Liver (tissue), 9 donors: ENCODE results near the gene RBM33. TPM values are rescaled to one million over a fixed set of nuclear protein-coding genes. Genes with fewer than 3 reads are reported as not detected.

Experiments
- DNase-seq: peaks from one replicate; pipeline ENCODE4 v3.0.0-alpha.2; 2017; ENCODE audit warnings: low spot score
- H3K27ac ChIP-seq, 2 donors: one replicate each; pipeline ENCODE4 v1.7.0; 2013; ENCODE audit warnings: inconsistent platforms in 2 of 2, low read length in 2 of 2, control low read depth in 1 of 2, low read depth in 1 of 2, mild to moderate bottlenecking in 1 of 2
- H3K27me3 ChIP-seq, 4 donors: one replicate each; pipeline versions ENCODE4 v1.6.1 to v1.7.0; 2013; ENCODE audit warnings: low read length in 3 of 4, inconsistent platforms in 1 of 4, mild to moderate bottlenecking in 1 of 4, moderate library complexity in 1 of 4; ENCODE audit not compliant: control insufficient read depth in 4 of 4, insufficient read depth in 4 of 4
- H3K36me3 ChIP-seq, 4 donors: one replicate each; pipeline versions ENCODE4 v1.6.1 to v1.7.0; 2013; ENCODE audit warnings: low read length in 3 of 4, mild to moderate bottlenecking in 3 of 4, low read depth in 1 of 4, moderate library complexity in 1 of 4; ENCODE audit not compliant: control insufficient read depth in 4 of 4, insufficient read depth in 3 of 4
- H3K4me1 ChIP-seq, 4 donors: one replicate each; pipeline versions ENCODE4 v1.6.1 to v1.7.0; 2013; ENCODE audit warnings: low read length in 3 of 4, mild to moderate bottlenecking in 3 of 4, moderate library complexity in 1 of 4; ENCODE audit not compliant: control insufficient read depth in 4 of 4, insufficient read depth in 4 of 4
- H3K4me3 ChIP-seq, 3 donors: one replicate each; pipeline versions ENCODE4 v1.6.1 to v1.7.0; 2013; ENCODE audit warnings: low read length in 3 of 3, control low read depth in 1 of 3, low read depth in 1 of 3, mild to moderate bottlenecking in 1 of 3
- H3K9ac ChIP-seq, 2 donors: one replicate each; pipeline ENCODE4 v1.7.0; 2013; ENCODE audit warnings: low read length in 2 of 2, mild to moderate bottlenecking in 2 of 2, moderate library complexity in 2 of 2, control low read depth in 1 of 2, low read depth in 1 of 2
- H3K9me3 ChIP-seq, 4 donors: one replicate each; pipeline versions ENCODE4 v1.6.1 to v1.7.0; 2013; ENCODE audit warnings: low read length in 3 of 4; ENCODE audit not compliant: control insufficient read depth in 4 of 4
- CTCF ChIP-seq: fragments of 150-350 bp; IDR thresholded peaks from 2 replicates; pipeline ENCODE4 v1.5.1; 2017; ENCODE audit warnings: improper control_type of control experiment, low read depth, low read length; ENCODE audit not compliant: missing input control
- EGR1 ChIP-seq, 2 donors: IDR thresholded peaks; 2 replicates each; pipeline ENCODE4 v1.6.1; 2016 to 2018; ENCODE audit warnings: antibody characterized with exemption in 2 of 2, low read depth in 2 of 2
- FOXA1 ChIP-seq: IDR thresholded peaks from 2 replicates; pipeline ENCODE4 v1.6.1; 2016; ENCODE audit warnings: antibody characterized with exemption
- FOXA2 ChIP-seq: IDR thresholded peaks from 2 replicates; pipeline ENCODE4 v1.6.1; 2016; ENCODE audit warnings: antibody characterized with exemption
- GABPA ChIP-seq, 2 donors: IDR thresholded peaks in 1 of 2; conservative IDR thresholded peaks in 1 of 2; 2 replicates each; pipeline ENCODE4 v1.6.1; 2016; ENCODE audit warnings: antibody characterized with exemption in 2 of 2, mild to moderate bottlenecking in 1 of 2, moderate library complexity in 1 of 2
- HNF4A ChIP-seq, 2 donors: conservative IDR thresholded peaks; 2 replicates each; pipeline ENCODE4 v1.6.1; 2016; ENCODE audit warnings: antibody characterized with exemption in 2 of 2, mild to moderate bottlenecking in 2 of 2
- HNF4G ChIP-seq: IDR thresholded peaks from 2 replicates; pipeline ENCODE4 v1.6.1; 2016; ENCODE audit warnings: antibody characterized with exemption
- JUND ChIP-seq, 2 donors: IDR thresholded peaks; 2 replicates each; pipeline ENCODE4 v1.6.1; 2016; ENCODE audit warnings: antibody characterized with exemption in 2 of 2
- RAD21 ChIP-seq, 2 donors: IDR thresholded peaks; 2 replicates each; pipeline ENCODE4 v1.6.1; 2016; ENCODE audit warnings: antibody characterized with exemption in 2 of 2, mild to moderate bottlenecking in 2 of 2
- RXRA ChIP-seq, 2 donors: IDR thresholded peaks; 2 replicates each; pipeline ENCODE4 v1.6.1; 2017 to 2018; ENCODE audit warnings: antibody characterized with exemption in 2 of 2, mild to moderate bottlenecking in 1 of 2
- SP1 ChIP-seq: IDR thresholded peaks from 2 replicates; pipeline ENCODE4 v1.6.1; 2018; ENCODE audit warnings: antibody characterized with exemption, mild to moderate bottlenecking
- TAF1 ChIP-seq: conservative IDR thresholded peaks from 2 replicates; pipeline ENCODE4 v1.6.1; 2016; ENCODE audit warnings: antibody characterized with exemption, mild to moderate bottlenecking
- YY1 ChIP-seq: IDR thresholded peaks from 2 replicates; pipeline ENCODE4 v1.6.1; 2016; ENCODE audit warnings: antibody characterized with exemption, mild to moderate bottlenecking
- ZBTB33 ChIP-seq: IDR thresholded peaks from 2 replicates; pipeline ENCODE4 v1.6.1; 2016; ENCODE audit warnings: antibody characterized with exemption
- WGBS: extraction: QIAGEN DNeasy Blood & Tissue Kit; methylation state at CpG from one replicate; pipeline ENCODE4 v1.1.7; 2013; 5-methylcytosine and 5-hydroxymethylcytosine counted together
- polyA plus RNA-seq, 2 donors: library from polyadenylated mRNA; stranded (reverse) in 1 of 2; unstranded in 1 of 2; fragments of 200-250 nt in 1 of 2; fragments of >200 nt in 1 of 2; fragmentation: Nextera tagmentation in 1 of 2; extraction: Ambion mirVana in 1 of 2; gene quantifications; one replicate each; pipeline versions ENCODE4 v1.2.1 to v1.2.3, GENCODE V29; 2013 to 2015
- total RNA-seq, 2 donors: library from RNA; depleted of rRNA; stranded (reverse); fragments of >200 nt; gene quantifications; one replicate each; pipeline ENCODE4 v1.2.3, GENCODE V29; 2014
- TF ChIP-seq, protein P1 (sequence below): IDR thresholded peaks from 2 replicates; pipeline ENCODE4 v1.6.1; 2016; ENCODE audit warnings: antibody characterized with exemption, mild to moderate bottlenecking
- TF ChIP-seq, protein P2 (sequence below): IDR thresholded peaks from 2 replicates; pipeline ENCODE4 v1.6.1; 2016; ENCODE audit warnings: antibody characterized with exemption
- TF ChIP-seq, protein P3 (sequence below): IDR thresholded peaks from 2 replicates; pipeline ENCODE4 v1.6.1; 2016; ENCODE audit warnings: antibody characterized with exemption
- donor health status: healthy.
- donor health status: healthy.
- donor health status: healthy.
- donor health status: healthy.
- donor health status: healthy.

RBM33 gene
- total and polyA plus RNA-seq, 4 donors: 7.8 to 48.9 (median 28.2) TPM

GRCh38 chr7:155766966-155767916 is 122.8 kb downstream of the RBM33 start:
- no peak for DNase-seq
- Histone ChIP-seq H3K9me3 (no peaks in the 10 kb centered on the region), H3K4me3 (no peak overlapping the region), H3K9ac (no peak overlapping the region), H3K4me1 (no peaks in the 10 kb centered on the region), H3K27me3 (no peaks in the 10 kb centered on the region), H3K27ac (no peak overlapping the region), H3K36me3 (peaks cover 22 to 66% (median 55%) of the 10 kb centered on the region in 4 donors)
- WGBS: 89% methylated on average over 12 of the region's 12 CpGs
- TF ChIP-seq, protein P1, sequence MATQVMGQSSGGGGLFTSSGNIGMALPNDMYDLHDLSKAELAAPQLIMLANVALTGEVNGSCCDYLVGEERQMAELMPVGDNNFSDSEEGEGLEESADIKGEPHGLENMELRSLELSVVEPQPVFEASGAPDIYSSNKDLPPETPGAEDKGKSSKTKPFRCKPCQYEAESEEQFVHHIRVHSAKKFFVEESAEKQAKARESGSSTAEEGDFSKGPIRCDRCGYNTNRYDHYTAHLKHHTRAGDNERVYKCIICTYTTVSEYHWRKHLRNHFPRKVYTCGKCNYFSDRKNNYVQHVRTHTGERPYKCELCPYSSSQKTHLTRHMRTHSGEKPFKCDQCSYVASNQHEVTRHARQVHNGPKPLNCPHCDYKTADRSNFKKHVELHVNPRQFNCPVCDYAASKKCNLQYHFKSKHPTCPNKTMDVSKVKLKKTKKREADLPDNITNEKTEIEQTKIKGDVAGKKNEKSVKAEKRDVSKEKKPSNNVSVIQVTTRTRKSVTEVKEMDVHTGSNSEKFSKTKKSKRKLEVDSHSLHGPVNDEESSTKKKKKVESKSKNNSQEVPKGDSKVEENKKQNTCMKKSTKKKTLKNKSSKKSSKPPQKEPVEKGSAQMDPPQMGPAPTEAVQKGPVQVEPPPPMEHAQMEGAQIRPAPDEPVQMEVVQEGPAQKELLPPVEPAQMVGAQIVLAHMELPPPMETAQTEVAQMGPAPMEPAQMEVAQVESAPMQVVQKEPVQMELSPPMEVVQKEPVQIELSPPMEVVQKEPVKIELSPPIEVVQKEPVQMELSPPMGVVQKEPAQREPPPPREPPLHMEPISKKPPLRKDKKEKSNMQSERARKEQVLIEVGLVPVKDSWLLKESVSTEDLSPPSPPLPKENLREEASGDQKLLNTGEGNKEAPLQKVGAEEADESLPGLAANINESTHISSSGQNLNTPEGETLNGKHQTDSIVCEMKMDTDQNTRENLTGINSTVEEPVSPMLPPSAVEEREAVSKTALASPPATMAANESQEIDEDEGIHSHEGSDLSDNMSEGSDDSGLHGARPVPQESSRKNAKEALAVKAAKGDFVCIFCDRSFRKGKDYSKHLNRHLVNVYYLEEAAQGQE: no peak
- no peak for TF ChIP-seq RXRA (IDR thresholded peaks at IDR 0.05)
- no peak for TF ChIP-seq TAF1
- no peak for TF ChIP-seq SP1
- no peak for TF ChIP-seq CTCF
- TF ChIP-seq, protein P2, sequence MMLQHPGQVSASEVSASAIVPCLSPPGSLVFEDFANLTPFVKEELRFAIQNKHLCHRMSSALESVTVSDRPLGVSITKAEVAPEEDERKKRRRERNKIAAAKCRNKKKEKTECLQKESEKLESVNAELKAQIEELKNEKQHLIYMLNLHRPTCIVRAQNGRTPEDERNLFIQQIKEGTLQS: no peak
- TF ChIP-seq, protein P3, sequence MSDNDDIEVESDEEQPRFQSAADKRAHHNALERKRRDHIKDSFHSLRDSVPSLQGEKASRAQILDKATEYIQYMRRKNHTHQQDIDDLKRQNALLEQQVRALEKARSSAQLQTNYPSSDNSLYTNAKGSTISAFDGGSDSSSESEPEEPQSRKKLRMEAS: no peak
- TF ChIP-seq JUND (IDR thresholded peaks at IDR 0.05): no peak
- no peak for TF ChIP-seq GABPA (IDR thresholded peaks at IDR 0.05 in 1 of 2, conservative IDR thresholded peaks at IDR 0.05 in 1 of 2)
- no peak for TF ChIP-seq HNF4A (conservative IDR thresholded peaks at IDR 0.05)
- TF ChIP-seq FOXA2: no peak
- no peak for TF ChIP-seq FOXA1
- no peak for TF ChIP-seq YY1
- no peak for TF ChIP-seq HNF4G
- TF ChIP-seq RAD21 (IDR thresholded peaks at IDR 0.05): no peak
- TF ChIP-seq EGR1 (IDR thresholded peaks at IDR 0.05; ENCODE audit: low read depth in 2 of 2): no peak

DNA sequence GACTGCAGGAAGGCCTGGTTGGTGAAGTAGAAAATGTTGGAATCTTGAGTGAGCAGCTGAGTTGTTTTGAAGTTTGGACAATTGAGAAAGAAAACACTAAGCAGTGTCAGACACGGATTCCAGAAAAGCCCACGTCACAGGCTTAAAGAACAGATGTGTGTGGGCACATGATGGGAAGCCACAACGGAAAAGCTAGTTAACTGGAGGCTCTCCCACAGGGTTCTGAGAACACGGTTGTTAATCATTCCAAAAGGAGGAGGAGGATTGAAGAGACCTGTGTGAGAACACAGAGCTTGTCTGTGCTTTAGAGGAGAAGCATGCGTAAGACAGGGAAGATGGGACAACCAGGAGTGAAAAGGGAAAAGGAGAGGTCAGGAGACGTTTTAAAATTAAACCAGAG is 125.2 kb downstream of the RBM33 start:
- WGBS: 89% methylated on average over 6 of the region's 6 CpGs

More for the DNA sequence above, 125.2 kb downstream of the RBM33 start:
- Histone ChIP-seq H3K9me3 (no peaks in the 10 kb centered on the region), H3K36me3 (peaks cover 22 to 73% (median 52%) of the 10 kb centered on the region in 4 donors), H3K27me3 (no peaks in the 10 kb centered on the region), H3K4me3 (no peak overlapping the region), H3K27ac (no peak overlapping the region), H3K9ac (no peak overlapping the region), H3K4me1 (no peaks in the 10 kb centered on the region)
- DNase-seq: no peak
- TF ChIP-seq HNF4A (conservative IDR thresholded peaks at IDR 0.05): no peak
- no peak for TF ChIP-seq ZBTB33
- TF ChIP-seq TAF1: no peak
